ENCODE measurements around the gene SLC33A1.

The SLC33A1 gene

GRCh38 chr3:155815030-155815545 lies 39.1 kb downstream of the SLC33A1 start:
- no peak for TF ChIP-seq GATA3 (IDR thresholded peaks at IDR 0.05; ENCODE audit: low read depth, low read length)

DNA sequence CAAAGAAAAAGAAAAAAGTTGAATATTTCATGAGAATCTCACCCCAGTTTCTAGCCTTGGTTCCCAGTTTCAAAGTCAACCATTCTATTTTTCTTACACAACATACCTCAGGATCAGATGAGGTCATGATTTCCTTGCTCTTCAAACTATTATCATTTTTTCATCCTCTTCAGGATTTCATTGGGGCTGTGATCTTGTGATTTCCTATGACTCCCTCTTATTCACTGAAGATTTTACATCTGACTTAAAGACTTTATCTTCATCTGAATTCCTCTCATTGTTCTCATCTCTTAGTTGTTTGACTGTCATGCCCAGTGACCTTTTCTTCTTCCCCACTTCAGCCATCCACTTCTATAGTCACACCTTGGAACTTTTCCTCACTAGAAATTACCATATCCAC lies 45.0 kb downstream of the SLC33A1 start:
- TF ChIP-seq GATA2 (IDR thresholded peaks at IDR 0.05; ENCODE audit: low read depth, low read length), result no peak

DNA sequence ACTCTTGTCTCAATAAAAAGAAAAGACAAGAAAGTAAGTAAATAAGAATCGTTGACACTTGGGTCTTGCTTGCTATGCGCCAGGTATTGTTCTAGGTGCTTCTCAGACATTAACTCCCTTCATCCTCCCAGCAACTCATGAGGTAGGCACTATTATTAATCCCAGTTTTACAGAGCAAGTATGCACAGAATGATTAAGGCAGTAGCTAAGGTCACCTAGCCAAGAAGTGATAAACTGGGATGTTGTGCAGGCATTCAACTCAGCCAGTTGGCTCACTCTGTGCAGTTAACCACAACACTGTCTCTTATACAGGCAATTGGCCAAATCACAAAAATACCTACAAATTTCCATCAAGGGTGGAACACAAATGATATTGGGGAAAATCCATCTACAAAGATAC lies 46.4 kb downstream of the SLC33A1 start:
- no peak for TF ChIP-seq GATA2 (IDR thresholded peaks at IDR 0.05; ENCODE audit: low read depth, low read length)

- TF ChIP-seq GATA2 (IDR thresholded peaks at IDR 0.05; ENCODE audit: low read depth, low read length), result no peak
- TF ChIP-seq GATA3 (IDR thresholded peaks at IDR 0.05; ENCODE audit: low read depth, low read length), result no peak
Observed at GRCh38 chr3:155805802-155806618, 48.2 kb downstream of the SLC33A1 start, which contains the start of gene C3orf33. Gene C3orf33 (minus strand): TSS chr3:155806278. CDS start chr3:155806252, 26 bp downstream.

- TF ChIP-seq GATA3 (IDR thresholded peaks at IDR 0.05; ENCODE audit: low read depth, low read length) (no peak), GATA2 (IDR thresholded peaks at IDR 0.05; ENCODE audit: low read depth, low read length) (no peak)
Observed at GRCh38 chr3:155805204-155805801, 48.9 kb downstream of the SLC33A1 start.

DNA sequence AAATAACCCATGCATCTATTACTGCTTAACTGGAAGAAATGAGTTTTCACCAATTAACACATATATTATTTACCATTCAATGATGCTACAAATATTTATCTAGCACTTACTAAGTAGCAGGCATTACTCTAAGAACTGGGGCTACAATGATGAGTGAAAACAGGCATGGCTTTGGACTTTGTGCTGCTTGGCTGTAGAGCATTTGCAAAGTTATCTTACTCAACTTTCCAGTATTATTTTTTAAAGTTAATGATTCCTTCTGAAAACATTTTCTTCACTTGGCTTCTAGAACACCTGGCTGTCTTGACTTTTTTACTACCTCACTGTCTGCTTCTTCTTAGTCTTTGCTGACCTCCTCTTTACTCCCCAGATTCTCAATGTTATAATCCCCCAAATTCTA lies 49.9 kb downstream of the SLC33A1 start:
- TF ChIP-seq GATA2 (IDR thresholded peaks at IDR 0.05; ENCODE audit: low read depth, low read length), result no peak
- TF ChIP-seq GATA3 (IDR thresholded peaks at IDR 0.05; ENCODE audit: low read depth, low read length), result no peak

DNA sequence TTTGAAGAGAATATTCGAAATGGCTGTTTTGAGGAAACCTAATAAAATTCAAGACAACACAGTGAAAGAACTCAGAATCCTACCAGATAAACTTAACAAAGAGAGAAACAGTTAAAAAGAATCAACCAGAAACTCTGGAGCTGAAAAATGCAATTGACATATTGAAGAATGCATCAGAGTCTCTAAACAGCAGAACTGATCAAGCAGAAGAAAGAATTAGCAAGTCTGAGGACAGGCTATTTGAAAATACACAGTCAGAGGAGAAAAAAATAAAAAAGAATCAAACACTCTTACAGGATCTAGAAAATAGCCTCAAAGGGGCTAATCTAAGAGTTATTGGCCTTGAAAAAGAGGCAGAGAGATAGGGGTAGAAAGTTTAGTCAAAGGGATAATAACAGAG lies 61.7 kb downstream of the SLC33A1 start:
- TF ChIP-seq GATA2 (IDR thresholded peaks at IDR 0.05; ENCODE audit: low read depth, low read length) (no peak), GATA3 (IDR thresholded peaks at IDR 0.05; ENCODE audit: low read depth, low read length) (no peak)

DNA sequence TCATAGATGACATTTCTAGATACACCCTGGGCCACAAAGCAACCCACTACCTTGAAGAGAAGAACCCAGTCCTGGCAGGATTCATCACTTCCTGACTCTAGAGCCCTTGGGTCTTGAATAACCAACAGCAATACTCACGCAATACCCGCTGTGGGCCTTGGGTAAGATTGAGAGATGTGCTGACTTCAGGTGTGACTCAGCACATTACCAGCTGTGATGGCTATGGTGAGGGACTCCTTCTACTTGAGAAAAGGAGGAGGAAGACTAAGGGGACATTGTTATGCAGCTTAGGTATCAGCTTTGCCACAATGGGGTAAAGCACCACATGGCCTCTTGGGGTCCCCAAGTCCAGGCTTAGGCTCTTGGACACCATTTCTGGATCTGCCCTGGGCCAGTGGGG lies 63.0 kb downstream of the SLC33A1 start:
- TF ChIP-seq GATA2 (IDR thresholded peaks at IDR 0.05; ENCODE audit: low read depth, low read length), result no peak

DNA sequence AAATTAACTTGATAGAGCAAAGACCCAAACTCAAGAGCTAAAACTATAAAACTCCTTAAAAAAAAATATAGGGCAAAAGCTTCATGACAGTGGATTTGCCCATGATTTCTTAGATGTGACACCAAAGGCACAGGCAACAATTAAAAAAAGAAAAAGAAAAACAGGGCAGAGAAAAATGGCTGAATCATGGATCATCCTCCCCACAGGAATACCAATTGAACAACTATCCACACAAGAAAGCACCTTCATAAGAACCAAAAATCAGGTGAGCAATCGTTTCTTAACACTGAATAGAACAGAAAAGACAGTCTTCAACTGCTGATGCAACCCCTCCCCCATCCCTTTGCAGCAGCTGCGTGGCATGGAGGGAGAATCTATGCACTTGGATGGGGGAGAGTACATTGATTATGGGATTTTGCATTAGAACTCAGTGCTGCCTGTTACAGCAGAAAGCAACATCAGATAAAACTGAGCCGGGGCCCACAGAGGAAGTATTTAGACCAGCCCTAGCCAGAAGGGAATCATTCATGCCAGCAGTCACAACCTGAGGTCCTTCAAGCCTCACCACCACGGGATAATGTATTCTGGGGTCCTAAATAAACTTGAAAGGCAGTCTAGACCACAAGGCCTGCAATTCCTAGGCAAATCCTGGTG lies 63.8 kb downstream of the SLC33A1 start:
- TF ChIP-seq GATA2 (IDR thresholded peaks at IDR 0.05; ENCODE audit: low read depth, low read length), result no peak
- TF ChIP-seq GATA3 (IDR thresholded peaks at IDR 0.05; ENCODE audit: low read depth, low read length), result no peak

- TF ChIP-seq GATA3 (IDR thresholded peaks at IDR 0.05; ENCODE audit: low read depth, low read length), result no peak
- no peak for TF ChIP-seq GATA2 (IDR thresholded peaks at IDR 0.05; ENCODE audit: low read depth, low read length)
Observed at GRCh38 chr3:155785662-155786295, 68.4 kb downstream of the SLC33A1 start.

- TF ChIP-seq GATA3 (IDR thresholded peaks at IDR 0.05; ENCODE audit: low read depth, low read length) (no peak), GATA2 (IDR thresholded peaks at IDR 0.05; ENCODE audit: low read depth, low read length) (no peak)
Observed at GRCh38 chr3:155782390-155782953, 71.8 kb downstream of the SLC33A1 start.

DNA sequence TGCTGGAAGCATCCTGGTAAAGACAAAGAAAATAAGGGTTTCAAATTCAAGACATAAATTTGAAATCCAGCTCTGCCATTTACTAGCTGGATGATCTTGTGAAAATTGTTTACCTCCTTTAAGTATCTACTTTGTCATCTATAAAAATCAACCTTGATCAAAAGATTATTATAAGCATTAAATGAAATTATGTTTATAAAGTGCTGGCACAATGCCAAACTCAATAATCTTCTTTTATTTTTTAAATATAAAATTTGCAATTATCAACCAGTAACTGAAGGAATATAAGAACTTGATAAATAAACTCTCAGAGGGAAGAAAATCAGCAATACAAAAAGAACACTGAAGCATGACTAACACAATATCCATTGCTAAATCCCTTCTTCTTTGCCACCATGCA lies 73.9 kb downstream of the SLC33A1 start:
- TF ChIP-seq GATA3 (IDR thresholded peaks at IDR 0.05; ENCODE audit: low read depth, low read length), result no peak
- no peak for TF ChIP-seq GATA2 (IDR thresholded peaks at IDR 0.05; ENCODE audit: low read depth, low read length)

- TF ChIP-seq GATA2 (IDR thresholded peaks at IDR 0.05; ENCODE audit: low read depth, low read length) (no peak), GATA3 (IDR thresholded peaks at IDR 0.05; ENCODE audit: low read depth, low read length) (no peak)
Observed at GRCh38 chr3:155778462-155778861, 75.8 kb downstream of the SLC33A1 start.

- no peak for TF ChIP-seq GATA2 (IDR thresholded peaks at IDR 0.05; ENCODE audit: low read depth, low read length)
- TF ChIP-seq GATA3 (IDR thresholded peaks at IDR 0.05; ENCODE audit: low read depth, low read length), result no peak
Observed at GRCh38 chr3:155772801-155773200, 81.4 kb downstream of the SLC33A1 start.

Measured in SH-SY5Y (cell line).